Epithelial cell of proximal tubule (primary cell): ENCODE data around the gene IFI30. TPM values are rescaled to one million over a fixed set of nuclear protein-coding genes. Genes with fewer than 3 reads are reported as not detected.

ENCODE experiments used
- DNase-seq: peaks from one replicate; pipeline ENCODE4 v3.0.0-alpha.2; 2011; ENCODE audit warnings: low read depth
- H3K4me3 ChIP-seq: 2 replicates; pipeline ENCODE4 v1.5.1; 2011; ENCODE audit warnings: low read depth, mild to moderate bottlenecking, low read length
- total RNA-seq: library from RNA; depleted of rRNA; stranded (reverse); fragments of >200 nt; gene quantifications from 2 replicates; pipeline ENCODE4 v1.2.3, GENCODE V29; 2015
- TF ChIP-seq, protein P1 (sequence below): conservative IDR thresholded peaks from 2 replicates; pipeline ENCODE4 v1.5.1; 2012; ENCODE audit warnings: low read depth, mild to moderate bottlenecking, low read length

The IFI30 gene
- total RNA-seq, 1 donor from 2014 or later, result 10.1 TPM

DNA sequence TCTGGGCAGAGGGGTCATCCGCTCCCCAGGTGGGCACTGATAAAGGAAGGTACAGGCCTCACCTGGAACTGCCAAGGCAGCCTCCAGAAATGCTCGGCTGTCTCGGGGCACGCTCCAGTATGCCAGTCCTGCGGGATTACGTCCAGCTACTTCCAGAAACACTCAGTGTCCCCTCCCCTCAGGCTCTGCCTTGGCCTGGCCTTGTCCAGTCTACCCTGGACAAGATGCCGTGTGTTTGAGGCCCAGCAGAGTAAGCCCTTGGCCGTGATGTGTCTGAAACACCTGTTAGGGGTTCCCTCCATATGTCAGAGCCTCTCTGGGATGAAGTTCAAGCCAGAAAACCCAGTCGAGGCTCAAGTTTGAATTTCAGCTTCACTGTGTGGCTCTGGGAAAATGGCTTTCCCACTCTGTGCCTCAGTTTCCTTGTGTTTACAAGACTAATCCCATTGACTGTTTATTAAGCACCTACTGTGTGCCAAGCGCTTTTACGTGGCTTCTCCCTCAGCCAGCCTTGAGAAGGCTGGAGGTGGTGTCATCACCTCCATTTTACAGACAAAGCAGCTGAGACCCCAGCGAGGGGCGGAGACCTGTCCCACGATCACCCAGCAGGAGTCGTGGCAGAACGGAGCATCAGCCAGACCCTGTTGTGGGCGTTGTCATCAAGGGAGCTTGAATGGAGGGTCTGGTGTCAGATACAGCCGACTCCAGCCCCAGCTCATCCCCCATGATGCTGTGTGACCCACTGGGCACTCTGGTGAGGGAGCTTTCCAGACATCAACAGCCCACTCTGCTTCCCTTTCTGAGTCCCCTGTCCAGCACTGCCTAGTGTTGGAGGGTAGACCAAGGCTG, 22.6 kb upstream of the IFI30 start:
- H3K4me3 ChIP-seq, result no peak overlapping the region
- TF ChIP-seq, protein P1, sequence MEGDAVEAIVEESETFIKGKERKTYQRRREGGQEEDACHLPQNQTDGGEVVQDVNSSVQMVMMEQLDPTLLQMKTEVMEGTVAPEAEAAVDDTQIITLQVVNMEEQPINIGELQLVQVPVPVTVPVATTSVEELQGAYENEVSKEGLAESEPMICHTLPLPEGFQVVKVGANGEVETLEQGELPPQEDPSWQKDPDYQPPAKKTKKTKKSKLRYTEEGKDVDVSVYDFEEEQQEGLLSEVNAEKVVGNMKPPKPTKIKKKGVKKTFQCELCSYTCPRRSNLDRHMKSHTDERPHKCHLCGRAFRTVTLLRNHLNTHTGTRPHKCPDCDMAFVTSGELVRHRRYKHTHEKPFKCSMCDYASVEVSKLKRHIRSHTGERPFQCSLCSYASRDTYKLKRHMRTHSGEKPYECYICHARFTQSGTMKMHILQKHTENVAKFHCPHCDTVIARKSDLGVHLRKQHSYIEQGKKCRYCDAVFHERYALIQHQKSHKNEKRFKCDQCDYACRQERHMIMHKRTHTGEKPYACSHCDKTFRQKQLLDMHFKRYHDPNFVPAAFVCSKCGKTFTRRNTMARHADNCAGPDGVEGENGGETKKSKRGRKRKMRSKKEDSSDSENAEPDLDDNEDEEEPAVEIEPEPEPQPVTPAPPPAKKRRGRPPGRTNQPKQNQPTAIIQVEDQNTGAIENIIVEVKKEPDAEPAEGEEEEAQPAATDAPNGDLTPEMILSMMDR, result no peak
- no peak for DNase-seq

DNA sequence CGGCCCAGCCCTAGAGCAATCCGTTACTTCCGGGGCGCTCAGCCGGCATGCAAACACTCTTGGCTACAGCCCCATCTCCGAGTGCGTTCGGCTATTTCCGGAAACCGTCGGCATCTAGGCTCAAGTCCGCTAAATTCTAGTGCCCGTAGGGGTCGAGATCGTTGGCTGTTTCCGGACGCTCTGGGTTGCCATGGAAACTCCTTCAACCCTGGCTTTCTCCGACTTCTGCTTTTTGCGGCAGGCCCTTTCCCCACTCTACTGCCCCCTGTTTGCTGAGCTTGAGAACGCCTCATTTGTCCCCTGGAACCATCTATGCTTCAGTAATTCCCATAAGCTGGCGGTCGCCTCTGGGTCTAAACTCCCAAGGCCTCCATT, 21.2 kb upstream of the IFI30 start:
- peak overlapping the region; percentile 62 for H3K4me3 ChIP-seq
- TF ChIP-seq, protein P1, result peak; percentile 59

DNA sequence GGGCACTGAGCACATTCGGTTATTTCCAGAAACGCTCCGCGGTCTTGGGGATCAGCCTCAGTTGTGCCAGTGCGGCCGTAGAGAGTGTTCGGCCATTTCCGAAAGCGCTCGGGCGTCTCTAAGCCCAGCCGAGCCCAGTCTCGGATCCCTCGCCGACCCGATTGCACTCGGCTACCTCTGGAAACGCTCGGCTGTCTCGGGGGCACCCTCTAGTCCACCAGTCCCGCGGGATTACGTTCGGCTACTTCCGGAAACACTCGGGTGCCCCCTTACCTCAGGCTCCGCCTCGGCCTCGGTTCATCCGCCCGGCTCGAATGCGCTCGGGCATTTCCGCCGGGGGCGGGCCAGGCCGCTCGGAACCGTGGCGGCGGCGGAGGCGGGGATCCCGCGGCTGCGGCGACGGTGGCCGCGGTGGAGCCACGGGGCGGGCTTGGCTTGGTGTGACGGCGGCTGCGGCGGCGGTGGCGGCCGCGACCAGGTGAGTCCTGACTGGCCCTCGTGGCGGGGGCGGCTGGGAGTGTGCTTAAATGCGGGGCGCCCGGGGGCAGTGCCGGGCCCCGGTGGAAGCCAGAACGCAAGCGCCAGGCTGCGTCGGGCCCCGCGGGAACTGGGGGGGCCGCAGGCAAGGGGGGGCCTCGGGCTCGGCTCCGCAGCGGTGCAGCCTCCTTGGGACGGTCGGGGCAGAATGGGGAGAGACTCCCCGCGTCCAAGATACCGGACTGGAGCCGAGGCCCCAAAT, 20.6 kb upstream of the IFI30 start, which contains the start of gene PIK3R2:
PIK3R2 (plus strand) TSS at position 347 of the 739 bp plus-strand sequence. CDS start 2,717 bp downstream, outside the sequence.
- H3K4me3 ChIP-seq, result peak within 1 kb of the TSS; percentile 98

More for the DNA sequence above, 21.2 kb upstream of the IFI30 start:
- peak; percentile 87 for DNase-seq

DNA sequence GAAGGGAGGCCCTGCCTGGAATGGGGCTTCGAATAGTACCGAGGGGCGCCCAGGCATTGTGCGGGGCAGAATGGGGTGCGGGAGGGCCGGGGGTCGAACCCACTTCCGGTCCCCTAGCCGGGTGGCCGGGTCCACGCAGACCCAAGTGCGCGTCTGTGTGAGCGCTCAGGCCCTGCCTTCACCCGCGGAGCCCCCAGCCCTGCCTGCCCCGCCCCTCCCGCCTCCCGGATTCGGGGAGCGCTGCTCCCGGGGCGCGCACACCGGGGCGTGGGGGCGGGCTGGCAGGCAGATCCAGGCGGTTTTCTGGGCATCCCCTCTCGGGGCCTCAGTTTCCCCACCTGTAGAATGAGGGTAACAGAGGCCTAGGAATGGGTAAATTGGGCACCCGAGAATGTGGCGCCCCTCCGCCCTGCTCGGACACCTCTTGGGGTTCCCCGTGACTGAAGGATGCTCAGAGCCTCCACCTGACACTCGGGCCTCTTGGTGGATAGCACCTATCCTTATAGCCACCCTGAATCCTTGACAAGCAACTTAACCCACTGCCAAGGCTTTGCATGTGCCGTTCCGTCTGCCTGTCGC, 20.0 kb upstream of the IFI30 start:
- TF ChIP-seq, protein P1, result no peak
- DNase-seq, result no peak
- peak overlapping the region; percentile 98 for H3K4me3 ChIP-seq

More for the DNA sequence above, 20.6 kb upstream of the IFI30 start, which contains the start of gene PIK3R2:
- DNase-seq, result peak; percentile 82
- TF ChIP-seq, protein P1, result no peak

DNA sequence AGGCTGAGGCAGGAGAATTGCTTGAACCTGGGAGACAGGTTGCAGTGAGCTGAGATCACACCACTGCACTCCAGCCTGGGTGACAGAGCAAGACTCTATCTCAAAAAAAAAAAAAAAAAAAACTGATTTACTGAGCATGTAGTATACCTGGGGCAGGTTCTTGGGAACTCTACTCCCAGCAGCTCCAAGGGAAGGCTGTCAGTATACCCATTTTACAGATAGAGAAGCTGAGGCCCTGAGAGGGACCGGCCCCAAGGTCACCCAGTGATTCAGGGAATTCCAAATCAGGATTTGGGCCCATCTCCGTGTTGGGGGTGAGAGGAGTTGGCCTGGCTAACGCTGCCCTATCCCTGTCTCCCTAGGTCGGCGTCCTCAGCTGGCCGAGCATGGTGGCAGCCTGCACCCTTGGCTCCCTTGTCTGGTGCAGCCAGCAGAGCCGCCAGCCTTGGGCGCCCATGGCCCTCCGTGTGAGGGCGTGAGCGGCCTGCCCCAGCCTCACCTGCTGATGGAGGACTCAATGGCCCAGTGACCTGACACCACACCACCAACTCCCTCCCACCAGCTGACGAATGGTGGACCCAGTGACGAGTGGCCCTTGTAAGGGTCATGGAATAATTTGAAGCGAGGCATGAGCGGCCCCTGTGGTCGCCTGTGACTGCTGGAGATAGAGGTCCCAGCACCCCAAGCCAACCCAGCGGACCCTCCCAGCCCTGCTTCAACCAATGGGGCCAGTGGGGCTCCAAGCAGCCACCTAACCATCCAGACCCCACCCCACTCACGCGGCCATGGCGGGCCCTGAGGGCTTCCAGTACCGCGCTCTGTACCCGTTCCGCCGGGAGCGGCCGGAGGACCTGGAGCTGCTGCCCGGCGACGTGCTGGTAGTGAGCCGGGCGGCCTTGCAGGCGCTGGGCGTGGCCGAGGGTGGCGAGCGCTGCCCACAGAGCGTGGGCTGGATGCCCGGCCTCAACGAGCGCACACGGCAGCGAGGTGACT, 18.2 kb upstream of the IFI30 start:
- H3K4me3 ChIP-seq, result no peak overlapping the region
- TF ChIP-seq, protein P1, result no peak
- no peak for DNase-seq

DNA sequence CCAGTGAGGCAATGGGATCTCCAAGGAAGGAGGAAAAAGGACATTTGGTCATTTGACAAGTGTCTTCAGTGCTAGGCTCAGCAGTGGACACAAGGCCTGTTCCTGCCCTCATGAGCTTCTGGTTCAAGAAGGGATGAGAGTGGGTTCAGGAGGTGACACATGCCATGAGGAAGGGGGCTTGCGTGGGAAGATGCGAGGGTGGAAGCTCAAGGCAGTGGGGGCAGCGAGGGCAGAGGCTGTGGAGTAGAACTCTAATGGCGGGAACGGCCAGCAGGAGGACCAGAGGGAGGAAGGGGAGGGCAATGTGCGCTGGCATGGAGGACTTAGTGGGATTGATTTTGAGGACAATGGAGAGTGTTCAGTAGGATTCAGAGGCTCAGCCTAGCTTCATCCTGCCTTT, 17.3 kb upstream of the IFI30 start:
- no peak for DNase-seq
- no peak overlapping the region for H3K4me3 ChIP-seq
- TF ChIP-seq, protein P1, result no peak
